SK-N-SH treated with all-trans-retinoic acid at 6 μM for 48 hours (cell line): ENCODE results near the gene ECE1.

Source experiments
- BACH2 ChIP-seq: fragments of 250-450 bp; sonication (Bioruptor Pico); IDR thresholded peaks from 2 replicates; pipeline ENCODE4 v1.9.0; 2021; ENCODE audit warnings: mild to moderate bottlenecking, borderline replicate concordance
- ESRRG ChIP-seq: fragments of 250-450 bp; sonication (Bioruptor Pico); IDR thresholded peaks from 2 replicates; pipeline ENCODE4 v1.6.1; 2021; ENCODE audit warnings: mild to moderate bottlenecking
- ISL1 ChIP-seq: fragments of 250-450 bp; sonication (Bioruptor Pico); IDR thresholded peaks from 2 replicates; pipeline ENCODE4 v2.1.2; 2022; ENCODE audit warnings: mild to moderate bottlenecking, moderate library complexity
- OSR1 ChIP-seq: fragments of 250-450 bp; sonication (Bioruptor Pico); IDR thresholded peaks from 2 replicates; pipeline ENCODE4 v1.8.0; 2022; ENCODE audit warnings: moderate library complexity, mild to moderate bottlenecking, inconsistent platforms
- RARB ChIP-seq: fragments of 250-450 bp; sonication (Bioruptor Pico); IDR thresholded peaks from 2 replicates; pipeline ENCODE4 v1.8.0; 2021; ENCODE audit warnings: mild to moderate bottlenecking, moderate library complexity
- TCF4 ChIP-seq: fragments of 250-450 bp; sonication (Bioruptor Pico); IDR thresholded peaks from 2 replicates; pipeline ENCODE4 v1.8.0; 2021; ENCODE audit warnings: mild to moderate bottlenecking, moderate library complexity, borderline replicate concordance
- TOX ChIP-seq: fragments of 250-450 bp; sonication (Bioruptor Pico); IDR thresholded peaks from 2 replicates; pipeline ENCODE4 v1.8.0; 2021; ENCODE audit warnings: mild to moderate bottlenecking, moderate library complexity, borderline replicate concordance
- TSHZ2 ChIP-seq: fragments of 250-450 bp; sonication (Bioruptor Pico); IDR thresholded peaks from 2 replicates; pipeline ENCODE4 v1.5.0; 2020; ENCODE audit warnings: mild to moderate bottlenecking, moderate library complexity
- ZC3H10 ChIP-seq: fragments of 250-450 bp; sonication (Bioruptor Pico); IDR thresholded peaks from 2 replicates; pipeline ENCODE4 v1.5.1; 2021; ENCODE audit warnings: mild to moderate bottlenecking, moderate library complexity
- ZFP3 ChIP-seq: fragments of 250-450 bp; sonication (Bioruptor Pico); IDR thresholded peaks from 2 replicates; pipeline ENCODE4 v1.5.0; 2020; ENCODE audit warnings: mild to moderate bottlenecking, moderate library complexity
- ZFP30 ChIP-seq: fragments of 450-650 bp; formaldehyde crosslinking; IDR thresholded peaks from 2 replicates; pipeline ENCODE4 v1.5.0; 2022; ENCODE audit warnings: mild to moderate bottlenecking, moderate library complexity
- ZNF565 ChIP-seq: fragments of 450-650 bp; formaldehyde crosslinking; conservative IDR thresholded peaks from 2 replicates; pipeline ENCODE4 v1.5.0; 2020; ENCODE audit warnings: low read depth, mild to moderate bottlenecking, moderate library complexity
- ZNF8 ChIP-seq: fragments of 450-650 bp; formaldehyde crosslinking; IDR thresholded peaks from 2 replicates; pipeline ENCODE4 v1.5.0; 2020; ENCODE audit warnings: mild to moderate bottlenecking, moderate library complexity
- TF ChIP-seq, protein P1 (sequence below): fragments of 250-450 bp; sonication (Bioruptor Pico); IDR thresholded peaks from 2 replicates; pipeline ENCODE4 v1.8.0; 2020; ENCODE audit warnings: mild to moderate bottlenecking, moderate library complexity, borderline replicate concordance

DNA sequence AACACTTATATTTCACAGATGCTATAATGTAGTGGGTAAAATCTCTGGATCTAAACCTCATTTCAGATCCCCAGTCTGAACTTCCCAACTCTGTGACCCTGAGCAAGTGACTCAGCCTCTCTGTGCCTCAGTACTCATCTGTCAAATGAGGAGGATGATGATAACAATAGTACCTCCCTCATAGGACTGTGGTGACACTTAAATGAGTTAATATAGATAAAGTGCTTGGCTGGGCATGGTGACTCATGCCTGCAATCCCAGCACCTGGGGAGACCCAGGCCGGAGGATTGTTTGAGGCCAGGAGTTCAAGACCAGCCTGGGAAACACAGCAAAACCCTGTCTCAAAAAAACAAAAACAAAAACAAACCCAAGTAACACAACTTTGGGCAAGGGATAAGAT is 4.7 kb upstream of the ECE1 start:
- TF ChIP-seq ZFP3 (CRISPR knock-in tag) (no peak), RARB (CRISPR knock-in tag) (no peak), OSR1 (CRISPR knock-in tag) (no peak), ZFP30 (no peak), ZNF8 (CRISPR knock-in tag) (no peak), ZC3H10 (CRISPR knock-in tag) (no peak), BACH2 (CRISPR knock-in tag) (no peak), TCF4 (CRISPR knock-in tag) (no peak), ESRRG (CRISPR knock-in tag) (no peak), ISL1 (CRISPR knock-in tag) (peak; percentile 26; the same call in 1 of the 2 replicates), TOX (CRISPR knock-in tag) (no peak), TSHZ2 (CRISPR knock-in tag) (no peak), ZNF565 (CRISPR knock-in tag) (no peak)
- TF ChIP-seq, protein P1, sequence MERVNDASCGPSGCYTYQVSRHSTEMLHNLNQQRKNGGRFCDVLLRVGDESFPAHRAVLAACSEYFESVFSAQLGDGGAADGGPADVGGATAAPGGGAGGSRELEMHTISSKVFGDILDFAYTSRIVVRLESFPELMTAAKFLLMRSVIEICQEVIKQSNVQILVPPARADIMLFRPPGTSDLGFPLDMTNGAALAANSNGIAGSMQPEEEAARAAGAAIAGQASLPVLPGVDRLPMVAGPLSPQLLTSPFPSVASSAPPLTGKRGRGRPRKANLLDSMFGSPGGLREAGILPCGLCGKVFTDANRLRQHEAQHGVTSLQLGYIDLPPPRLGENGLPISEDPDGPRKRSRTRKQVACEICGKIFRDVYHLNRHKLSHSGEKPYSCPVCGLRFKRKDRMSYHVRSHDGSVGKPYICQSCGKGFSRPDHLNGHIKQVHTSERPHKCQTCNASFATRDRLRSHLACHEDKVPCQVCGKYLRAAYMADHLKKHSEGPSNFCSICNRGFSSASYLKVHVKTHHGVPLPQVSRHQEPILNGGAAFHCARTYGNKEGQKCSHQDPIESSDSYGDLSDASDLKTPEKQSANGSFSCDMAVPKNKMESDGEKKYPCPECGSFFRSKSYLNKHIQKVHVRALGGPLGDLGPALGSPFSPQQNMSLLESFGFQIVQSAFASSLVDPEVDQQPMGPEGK (CRISPR knock-in tag), result no peak
